CD14-positive monocyte (primary cell): ENCODE data around the gene PHGDH. TPM values are rescaled to one million over a fixed set of nuclear protein-coding genes. Genes with fewer than 3 reads are reported as not detected.

ENCODE experiments used
- DNase-seq, 3 donors: peaks; one replicate each; pipeline ENCODE4 v3.0.0-alpha.2; 2011 to 2022
- H2AFZ ChIP-seq: 2 replicates; pipeline ENCODE4 v1.6.0; 2012; ENCODE audit warnings: mild to moderate bottlenecking, low read depth, low read length, inconsistent platforms; ENCODE audit not compliant: insufficient read depth, poor library complexity, severe bottlenecking
- H3K27ac ChIP-seq, 2 donors: 1 replicate in 1 of 2; 2 replicates in 1 of 2; pipeline ENCODE4 v1.5.1; 2012 to 2013; ENCODE audit warnings: low read length in 2 of 2, control low read depth in 1 of 2, inconsistent platforms in 1 of 2, low read depth in 1 of 2, mild to moderate bottlenecking in 1 of 2
- H3K27me3 ChIP-seq, 2 donors: one replicate each; pipeline versions ENCODE4 v1.6.0 to v1.6.1; 2011 to 2013; ENCODE audit warnings: low read length in 2 of 2; ENCODE audit not compliant: control insufficient read depth in 2 of 2, insufficient read depth in 2 of 2
- H3K36me3 ChIP-seq, 2 donors: replicated peaks in 1 of 2; 1 replicate in 1 of 2; 2 replicates in 1 of 2; pipeline versions ENCODE4 v1.5.1 to v1.6.1; 2012 to 2013; ENCODE audit warnings: low read length in 2 of 2, control low read depth in 1 of 2, inconsistent platforms in 1 of 2, mild to moderate bottlenecking in 1 of 2; ENCODE audit not compliant: insufficient read depth in 2 of 2, control insufficient read depth in 1 of 2
- H3K4me1 ChIP-seq, 2 donors: 1 replicate in 1 of 2; 2 replicates in 1 of 2; pipeline versions ENCODE4 v1.5.1 to v1.6.1; 2012 to 2013; ENCODE audit warnings: low read length in 2 of 2, control low read depth in 1 of 2, inconsistent platforms in 1 of 2, mild to moderate bottlenecking in 1 of 2, moderate library complexity in 1 of 2; ENCODE audit not compliant: insufficient read depth in 2 of 2, control insufficient read depth in 1 of 2
- H3K4me2 ChIP-seq: replicated peaks from 2 replicates; pipeline ENCODE3; 2012; ENCODE audit warnings: low read length, moderate library complexity, mild to moderate bottlenecking; ENCODE audit not compliant: poor library complexity, severe bottlenecking; ENCODE audit errors: extremely low read depth
- H3K4me3 ChIP-seq, 3 experiments: fragments of 200-600 bp in 1 of 3; sonication (generic) in 1 of 3; replicated peaks in 1 of 3; 1 replicate in 2 of 3; 2 replicates in 1 of 3; pipeline ENCODE4 v1.5.1; 2011 to 2013; ENCODE audit warnings: low read length in 3 of 3, mild to moderate bottlenecking in 3 of 3, control low read depth in 2 of 3, low read depth in 2 of 3, inconsistent platforms in 1 of 3, moderate library complexity in 1 of 3
- H3K79me2 ChIP-seq: 2 replicates; pipeline ENCODE4 v1.6.0; 2012; ENCODE audit warnings: mild to moderate bottlenecking, control low read depth, inconsistent platforms, low read length, moderate library complexity; ENCODE audit not compliant: insufficient read depth
- H3K9ac ChIP-seq: 2 replicates; pipeline ENCODE4 v1.6.0; 2017; ENCODE audit warnings: low read length, mild to moderate bottlenecking; ENCODE audit not compliant: insufficient read depth, poor library complexity, severe bottlenecking
- H3K9me3 ChIP-seq, 2 donors: replicated peaks in 1 of 2; 1 replicate in 1 of 2; 2 replicates in 1 of 2; pipeline versions ENCODE4 v1.5.1 to v1.6.1; 2012 to 2013; ENCODE audit warnings: low read length in 2 of 2, control low read depth in 1 of 2; ENCODE audit not compliant: control insufficient read depth in 1 of 2, insufficient read depth in 1 of 2
- H4K20me1 ChIP-seq: 2 replicates; pipeline ENCODE4 v1.6.0; 2012; ENCODE audit warnings: mild to moderate bottlenecking, low read length, control low read depth, moderate library complexity; ENCODE audit not compliant: insufficient read depth
- H3K27ac Mint-ChIP-seq, 7 donors: one replicate each; pipeline ENCODE4 v1.8.0; 2020; ENCODE audit warnings: mild to moderate bottlenecking in 7 of 7, mixed read lengths in 7 of 7, moderate library complexity in 6 of 7, inconsistent platforms in 2 of 7
- H3K27me3 Mint-ChIP-seq, 3 donors: one replicate each; pipeline ENCODE4 v1.8.0; 2021 to 2022; ENCODE audit warnings: low read depth in 3 of 3, mild to moderate bottlenecking in 3 of 3, mixed read lengths in 3 of 3, moderate library complexity in 3 of 3, inconsistent platforms in 1 of 3
- H3K36me3 Mint-ChIP-seq, 2 donors: one replicate each; pipeline ENCODE4 v1.8.0; 2020; ENCODE audit warnings: mixed read lengths in 2 of 2, inconsistent platforms in 1 of 2, mild to moderate bottlenecking in 1 of 2
- H3K4me1 Mint-ChIP-seq: one replicate; pipeline ENCODE4 v1.8.0; 2020; ENCODE audit warnings: mild to moderate bottlenecking, mixed read lengths
- H3K4me3 Mint-ChIP-seq, 2 donors: one replicate each; pipeline ENCODE4 v1.8.0; 2020; ENCODE audit warnings: mild to moderate bottlenecking in 2 of 2, mixed read lengths in 2 of 2, moderate library complexity in 1 of 2
- H3K9me3 Mint-ChIP-seq, 7 donors: one replicate each; pipeline ENCODE4 v1.8.0; 2020 to 2022; ENCODE audit warnings: mixed read lengths in 7 of 7, mild to moderate bottlenecking in 6 of 7, moderate library complexity in 6 of 7, inconsistent platforms in 2 of 7
- WGBS: methylation state at CpG from one replicate; pipeline ENCODE4 v1.1.5; 2013; ENCODE audit warnings: missing lambda C conversion rate; ENCODE audit not compliant: insufficient coverage; 5-methylcytosine and 5-hydroxymethylcytosine counted together
- intact Hi-C, 2 donors: fragments of 100-400 bp; cut with micrococcal nuclease; formaldehyde crosslinking; loops; one replicate each; pipeline versions ENCODE4 v1.15.0 to v1.15.1; 2023
- polyA plus RNA-seq, 3 donors: library from polyadenylated mRNA; depleted of rRNA in 1 of 3; unstranded in 2 of 3; stranded (reverse) in 1 of 3; fragments of 300-500 nt in 2 of 3; fragments of >200 nt in 1 of 3; fragmentation: Illumina TruSeq in 2 of 3; gene quantifications; 1 replicate in 2 of 3; 2 replicates in 1 of 3; pipeline ENCODE4 v1.2.3, GENCODE V29; 2012 to 2021
- TF ChIP-seq, protein P1 (sequence below): fragments of 200-600 bp; IDR thresholded peaks from one replicate; pipeline ENCODE4 v1.8.0; 2022; ENCODE audit warnings: antibody characterized with exemption, mild to moderate bottlenecking

Gene PHGDH
- polyA plus RNA-seq, 3 donors = 0.09 to 0.44 (median 0.20) TPM

DNA sequence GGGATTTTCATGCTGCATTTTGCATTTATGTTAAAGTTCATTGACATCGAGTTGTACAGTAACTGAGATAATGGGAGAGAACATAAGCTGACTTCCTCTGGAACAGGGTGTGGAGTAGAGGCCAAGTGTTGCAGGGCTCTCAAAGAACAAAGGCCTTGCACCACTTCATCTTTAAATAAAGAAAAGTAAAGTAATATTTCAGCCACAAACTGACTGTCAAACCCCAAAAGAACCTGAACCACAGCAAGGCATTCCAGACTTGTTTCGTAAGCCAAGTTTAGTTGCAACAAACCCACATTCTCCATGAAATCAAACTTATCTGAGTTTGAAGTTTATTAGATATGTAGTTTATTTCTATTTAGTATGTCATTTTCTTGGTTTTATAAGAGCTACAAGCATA lies 76.0 kb downstream of the PHGDH start:
- no peak overlapping the region for H3K27ac ChIP-seq
- Mint-ChIP-seq H3K27me3 (peaks cover 0 to 2% (median 0%) of the 10 kb centered on the region in 3 donors), H3K4me3 (no peak overlapping the region), H3K36me3 (no peaks in the 10 kb centered on the region), H3K4me1 (peaks cover 50% of the 10 kb centered on the region), H3K27ac (no peak overlapping the region), H3K9me3 (peaks cover 0 to 2% (median 0%) of the 10 kb centered on the region in 7 donors)
- no peaks in the 10 kb centered on the region for H4K20me1 ChIP-seq
- DNase-seq = no peak
- H3K4me1 ChIP-seq = peaks cover 46 to 55% of the 10 kb centered on the region in 2 donors
- H3K4me2 ChIP-seq = no peak overlapping the region
- H3K36me3 ChIP-seq = no peaks in the 10 kb centered on the region
- H3K79me2 ChIP-seq = no peaks in the 10 kb centered on the region
- TF ChIP-seq, protein P1, sequence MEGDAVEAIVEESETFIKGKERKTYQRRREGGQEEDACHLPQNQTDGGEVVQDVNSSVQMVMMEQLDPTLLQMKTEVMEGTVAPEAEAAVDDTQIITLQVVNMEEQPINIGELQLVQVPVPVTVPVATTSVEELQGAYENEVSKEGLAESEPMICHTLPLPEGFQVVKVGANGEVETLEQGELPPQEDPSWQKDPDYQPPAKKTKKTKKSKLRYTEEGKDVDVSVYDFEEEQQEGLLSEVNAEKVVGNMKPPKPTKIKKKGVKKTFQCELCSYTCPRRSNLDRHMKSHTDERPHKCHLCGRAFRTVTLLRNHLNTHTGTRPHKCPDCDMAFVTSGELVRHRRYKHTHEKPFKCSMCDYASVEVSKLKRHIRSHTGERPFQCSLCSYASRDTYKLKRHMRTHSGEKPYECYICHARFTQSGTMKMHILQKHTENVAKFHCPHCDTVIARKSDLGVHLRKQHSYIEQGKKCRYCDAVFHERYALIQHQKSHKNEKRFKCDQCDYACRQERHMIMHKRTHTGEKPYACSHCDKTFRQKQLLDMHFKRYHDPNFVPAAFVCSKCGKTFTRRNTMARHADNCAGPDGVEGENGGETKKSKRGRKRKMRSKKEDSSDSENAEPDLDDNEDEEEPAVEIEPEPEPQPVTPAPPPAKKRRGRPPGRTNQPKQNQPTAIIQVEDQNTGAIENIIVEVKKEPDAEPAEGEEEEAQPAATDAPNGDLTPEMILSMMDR = no peak
- no peaks in the 10 kb centered on the region for H3K9me3 ChIP-seq
- no peak overlapping the region for H3K9ac ChIP-seq
- no peaks in the 10 kb centered on the region for H3K27me3 ChIP-seq
- intact Hi-C loops = loop anchor here in 1 of 2 donors (5.0 kb wide), 1 partner anchor 50 kb away; no protein-coding TSS in a partner anchor
- no peak overlapping the region for H2AFZ ChIP-seq
- 14% methylated on average over 1 of the region's 2 CpGs for WGBS
- no peak overlapping the region for H3K4me3 ChIP-seq

DNA sequence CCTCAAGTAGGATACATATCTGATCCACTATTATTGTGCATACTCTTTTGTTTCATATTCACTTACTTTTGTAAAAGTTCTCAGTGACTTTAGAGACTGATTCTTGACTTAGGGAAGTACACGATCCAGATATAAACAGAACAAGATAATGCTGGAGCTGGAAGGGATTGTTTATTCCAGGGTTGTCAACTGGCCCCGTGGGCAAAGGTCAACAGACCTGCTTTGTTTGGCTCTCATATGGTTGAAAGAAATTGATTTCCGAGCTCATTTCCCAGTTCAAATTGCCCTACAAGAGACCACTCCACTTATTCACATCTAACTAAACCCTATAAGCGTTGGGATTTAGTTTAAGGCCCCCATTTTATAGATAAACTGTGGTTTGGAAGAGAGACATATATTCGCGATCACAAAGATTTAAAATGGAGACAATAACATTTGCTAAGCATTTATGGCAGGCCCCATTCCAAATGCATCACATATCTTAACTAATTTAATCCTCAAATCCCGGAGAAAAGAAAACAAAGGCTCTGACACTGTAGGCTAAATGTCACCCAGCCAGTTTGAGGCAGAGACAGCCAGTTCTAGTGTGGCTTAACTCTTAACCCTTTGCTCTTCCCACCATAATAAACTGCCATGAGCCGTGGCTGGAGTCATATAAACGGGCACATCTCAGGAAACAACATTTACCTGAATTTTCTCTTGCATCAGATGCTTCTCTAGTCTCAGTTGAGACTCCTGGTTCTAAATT lies 78.9 kb downstream of the PHGDH start:
- TF ChIP-seq, protein P1 = no peak
- intact Hi-C loops = no loop called here
- Histone ChIP-seq H3K4me2 (no peak overlapping the region), H3K79me2 (no peaks in the 10 kb centered on the region), H3K4me1 (peaks cover 19 to 26% of the 10 kb centered on the region in 2 donors), H4K20me1 (no peaks in the 10 kb centered on the region), H3K9ac (no peak overlapping the region), H3K27ac (no peak overlapping the region), H3K4me3 (no peak overlapping the region), H3K27me3 (no peaks in the 10 kb centered on the region), H3K36me3 (no peaks in the 10 kb centered on the region), H3K9me3 (no peaks in the 10 kb centered on the region), H2AFZ (no peak overlapping the region)
- Mint-ChIP-seq H3K9me3 (peaks cover 0 to 2% (median 0%) of the 10 kb centered on the region in 7 donors), H3K36me3 (no peaks in the 10 kb centered on the region), H3K27me3 (peaks cover 0 to 2% (median 0%) of the 10 kb centered on the region in 3 donors), H3K4me1 (peaks cover 31% of the 10 kb centered on the region), H3K27ac (no peak overlapping the region), H3K4me3 (no peak overlapping the region)
- DNase-seq = no peak
- 90% methylated on average over 2 of the region's 9 CpGs for WGBS
